H9 (cell line): ENCODE results near the gene ADM. TPM values are rescaled to one million over a fixed set of nuclear protein-coding genes. Genes with fewer than 3 reads are reported as not detected.

ENCODE experiments used
- DNase-seq: peaks from one replicate; pipeline ENCODE4 v3.0.0-alpha.2; 2017
- H2AFZ ChIP-seq: one replicate; pipeline ENCODE4 v1.6.1; 2013; ENCODE audit warnings: mild to moderate bottlenecking, low read length, control low read depth, moderate library complexity
- H2AK5ac ChIP-seq: 2 replicates; pipeline ENCODE4 v1.6.1; 2013; ENCODE audit warnings: low read length, control low read depth, mixed read lengths; ENCODE audit not compliant: insufficient read length
- H2BK120ac ChIP-seq: one replicate; pipeline ENCODE4 v1.6.1; 2013; ENCODE audit warnings: low read depth, mild to moderate bottlenecking, low read length, control low read depth, inconsistent platforms; ENCODE audit not compliant: poor library complexity, severe bottlenecking
- H2BK12ac ChIP-seq: 2 replicates; pipeline ENCODE4 v1.6.1; 2013; ENCODE audit warnings: low read length, control low read depth, mixed read lengths, low read depth; ENCODE audit not compliant: insufficient read length
- H2BK15ac ChIP-seq: 2 replicates; pipeline ENCODE4 v1.6.1; 2013; ENCODE audit warnings: low read depth, low read length, control low read depth
- H2BK20ac ChIP-seq: one replicate; pipeline ENCODE4 v1.6.1; 2013; ENCODE audit warnings: low read depth, mild to moderate bottlenecking, low read length, control low read depth, inconsistent platforms; ENCODE audit not compliant: poor library complexity, severe bottlenecking
- H2BK5ac ChIP-seq: 2 replicates; pipeline ENCODE4 v1.6.1; 2013; ENCODE audit warnings: low read length, control low read depth, mixed read lengths; ENCODE audit not compliant: insufficient read length
- H3K14ac ChIP-seq: 2 replicates; pipeline ENCODE4 v1.6.1; 2013; ENCODE audit warnings: low read length, control low read depth; ENCODE audit not compliant: insufficient read depth
- H3K18ac ChIP-seq: 2 replicates; pipeline ENCODE4 v1.6.1; 2013; ENCODE audit warnings: low read depth, mild to moderate bottlenecking, mixed read lengths, low read length, control low read depth; ENCODE audit not compliant: insufficient read length
- H3K23ac ChIP-seq: 2 replicates; pipeline ENCODE4 v1.6.1; 2013; ENCODE audit warnings: low read length, control low read depth, mixed read lengths, low read depth; ENCODE audit not compliant: insufficient read length
- H3K23me2 ChIP-seq: 2 replicates; pipeline ENCODE4 v1.6.1; 2013; ENCODE audit warnings: low read depth, mild to moderate bottlenecking, mixed read lengths, low read length, control low read depth; ENCODE audit not compliant: insufficient read length, poor library complexity, severe bottlenecking
- H3K27ac ChIP-seq: 2 replicates; pipeline ENCODE4 v1.5.1; 2013; ENCODE audit warnings: low read length, control low read depth, mixed read lengths, low read depth; ENCODE audit not compliant: insufficient read length
- H3K27me3 ChIP-seq: 2 replicates; pipeline ENCODE4 v1.6.1; 2013; ENCODE audit warnings: low read length, control low read depth, inconsistent platforms; ENCODE audit not compliant: insufficient read depth
- H3K4ac ChIP-seq: 2 replicates; pipeline ENCODE4 v1.6.1; 2013; ENCODE audit warnings: low read depth, mild to moderate bottlenecking, control low read depth, inconsistent platforms, low read length, moderate library complexity
- H3K4me1 ChIP-seq: 2 replicates; pipeline ENCODE4 v1.6.1; 2013; ENCODE audit warnings: low read length, control low read depth, inconsistent platforms; ENCODE audit not compliant: insufficient read depth
- H3K4me2 ChIP-seq: 2 replicates; pipeline ENCODE4 v1.6.1; 2013; ENCODE audit warnings: low read length, control low read depth, mixed read lengths; ENCODE audit not compliant: insufficient read length, insufficient read depth
- H3K56ac ChIP-seq: 2 replicates; pipeline ENCODE4 v1.6.1; 2013; ENCODE audit warnings: low read depth, mild to moderate bottlenecking, mixed read lengths, low read length, control low read depth; ENCODE audit not compliant: insufficient read length
- H3K79me1 ChIP-seq: 2 replicates; pipeline ENCODE4 v1.6.1; 2013; ENCODE audit warnings: low read depth, mild to moderate bottlenecking, moderate library complexity, low read length, control low read depth, inconsistent platforms; ENCODE audit not compliant: insufficient read depth, poor library complexity, severe bottlenecking
- H3K79me2 ChIP-seq: 2 replicates; pipeline ENCODE4 v1.6.1; 2013; ENCODE audit warnings: low read length, control low read depth, inconsistent platforms; ENCODE audit not compliant: insufficient read depth
- H3K9ac ChIP-seq: 2 replicates; pipeline ENCODE4 v1.6.1; 2013; ENCODE audit warnings: low read length, control low read depth, mixed read lengths; ENCODE audit not compliant: insufficient read length; ENCODE audit errors: extremely low read depth
- H3K9me3 ChIP-seq: one replicate; pipeline ENCODE4 v1.6.1; 2013; ENCODE audit warnings: low read depth, low read length, inconsistent platforms; ENCODE audit not compliant: control insufficient read depth
- H3T11ph ChIP-seq: one replicate; pipeline ENCODE4 v1.6.1; 2013; ENCODE audit warnings: mild to moderate bottlenecking, low read length, control low read depth, inconsistent platforms
- H4K20me1 ChIP-seq: one replicate; pipeline ENCODE4 v1.6.1; 2013; ENCODE audit not compliant: control insufficient read depth, insufficient read length, insufficient read depth
- H4K5ac ChIP-seq: 2 replicates; pipeline ENCODE4 v1.6.1; 2013; ENCODE audit warnings: low read depth, mild to moderate bottlenecking, mixed read lengths, low read length, control low read depth; ENCODE audit not compliant: insufficient read length
- H4K8ac ChIP-seq: replicated peaks from 2 replicates; pipeline ENCODE4 v1.6.1; 2013; ENCODE audit warnings: low read length, control low read depth, mixed read lengths, low read depth; ENCODE audit not compliant: insufficient read length
- H4K91ac ChIP-seq: 2 replicates; pipeline ENCODE4 v1.6.1; 2013; ENCODE audit warnings: low read depth, mild to moderate bottlenecking, moderate library complexity, mixed read lengths, low read length, control low read depth; ENCODE audit not compliant: insufficient read length
- H3K27ac Mint-ChIP-seq, 3 experiments: 2 replicates in 2 of 3; 3 replicates in 1 of 3; pipeline ENCODE4 v1.8.0; 2020 to 2021; ENCODE audit warnings: mixed read lengths in 3 of 3, mild to moderate bottlenecking in 1 of 3, moderate library complexity in 1 of 3
- H3K27me3 Mint-ChIP-seq: 2 replicates; pipeline ENCODE4 v1.8.0; 2021; ENCODE audit warnings: low read depth, mild to moderate bottlenecking, moderate library complexity, mixed read lengths
- H3K36me3 Mint-ChIP-seq, 3 experiments: 2 replicates in 2 of 3; 3 replicates in 1 of 3; pipeline ENCODE4 v1.8.0; 2020 to 2021; ENCODE audit warnings: low read depth in 3 of 3, mixed read lengths in 3 of 3; ENCODE audit not compliant: insufficient read depth in 1 of 3
- H3K4me1 Mint-ChIP-seq, 2 experiments: 2 replicates each; pipeline ENCODE4 v1.8.0; 2020; ENCODE audit warnings: mixed read lengths in 2 of 2
- H3K4me3 Mint-ChIP-seq, 2 experiments: 2 replicates in 1 of 2; 3 replicates in 1 of 2; pipeline ENCODE4 v1.8.0; 2020 to 2021; ENCODE audit warnings: mild to moderate bottlenecking in 2 of 2, mixed read lengths in 2 of 2, moderate library complexity in 1 of 2
- H3K9me3 Mint-ChIP-seq, 2 experiments: 2 replicates in 1 of 2; 3 replicates in 1 of 2; pipeline ENCODE4 v1.8.0; 2020; ENCODE audit warnings: mild to moderate bottlenecking in 2 of 2, mixed read lengths in 2 of 2, moderate library complexity in 1 of 2
- WGBS: extraction: QIAGEN DNeasy Blood & Tissue Kit; methylation state at CpG from one replicate; pipeline ENCODE4 v1.1.7; 2013; ENCODE audit warnings: missing lambda C conversion rate, low lambda C conversion rate, mixed read lengths; ENCODE audit not compliant: insufficient read length; ENCODE audit errors: extremely low coverage; 5-methylcytosine and 5-hydroxymethylcytosine counted together
- total RNA-seq: library from RNA; stranded (reverse); gene quantifications from 2 replicates; pipeline ENCODE4 v1.2.1, GENCODE V29; 2021
- TF ChIP-seq, protein P1 (sequence below): fragments of 200-600 bp; sonication (generic); conservative IDR thresholded peaks from 3 replicates; pipeline ENCODE4 v1.8.0; 2021; ENCODE audit warnings: antibody characterized with exemption, mild to moderate bottlenecking

ADM gene
- total RNA-seq, 1 experiment from 2014 or later: 99.1 TPM

DNA sequence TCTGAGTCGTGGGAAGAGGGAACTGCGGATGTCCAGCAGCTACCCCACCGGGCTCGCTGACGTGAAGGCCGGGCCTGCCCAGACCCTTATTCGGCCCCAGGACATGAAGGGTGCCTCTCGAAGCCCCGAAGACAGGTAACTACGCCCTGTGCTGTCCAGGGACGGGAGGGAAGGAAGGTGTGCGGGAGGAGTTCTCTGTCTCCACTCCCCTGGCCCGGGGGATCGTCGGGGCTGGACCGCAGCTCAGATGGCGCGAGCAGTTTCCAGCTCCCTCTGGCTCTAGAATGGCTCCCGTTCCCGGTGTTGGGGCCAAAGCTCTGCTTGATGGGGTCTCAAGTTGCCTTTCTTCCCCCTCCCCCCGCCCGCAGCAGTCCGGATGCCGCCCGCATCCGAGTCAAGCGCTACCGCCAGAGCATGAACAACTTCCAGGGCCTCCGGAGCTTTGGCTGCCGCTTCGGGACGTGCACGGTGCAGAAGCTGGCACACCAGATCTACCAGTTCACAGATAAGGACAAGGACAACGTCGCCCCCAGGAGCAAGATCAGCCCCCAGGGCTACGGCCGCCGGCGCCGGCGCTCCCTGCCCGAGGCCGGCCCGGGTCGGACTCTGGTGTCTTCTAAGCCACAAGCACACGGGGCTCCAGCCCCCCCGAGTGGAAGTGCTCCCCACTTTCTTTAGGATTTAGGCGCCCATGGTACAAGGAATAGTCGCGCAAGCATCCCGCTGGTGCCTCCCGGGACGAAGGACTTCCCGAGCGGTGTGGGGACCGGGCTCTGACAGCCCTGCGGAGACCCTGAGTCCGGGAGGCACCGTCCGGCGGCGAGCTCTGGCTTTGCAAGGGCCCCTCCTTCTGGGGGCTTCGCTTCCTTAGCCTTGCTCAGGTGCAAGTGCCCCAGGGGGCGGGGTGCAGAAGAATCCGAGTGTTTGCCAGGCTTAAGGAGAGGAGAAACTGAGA is 1.4 kb downstream of the ADM start:
- Histone ChIP-seq H3K9me3 (no peaks in the 10 kb centered on the region), H3K27me3 (no peaks in the 10 kb centered on the region; the same call in 1 of the 2 replicates), H3K23me2 (peaks cover 39% of the 10 kb centered on the region), H3K79me2 (peaks cover 7% of the 10 kb centered on the region; the same call in 1 of the 2 replicates), H3T11ph (no peak overlapping the region), H3K14ac (peak overlapping the region; percentile 61; the same call in 1 of the 2 replicates), H3K79me1 (no peaks in the 10 kb centered on the region), H2BK15ac (no peak overlapping the region), H2BK5ac (no peak overlapping the region), H3K18ac (no peak overlapping the region), H3K4me1 (peaks cover 8% of the 10 kb centered on the region), H2BK20ac (no peak overlapping the region), H3K56ac (no peak overlapping the region), H4K20me1 (no peaks in the 10 kb centered on the region), H4K8ac (no peak overlapping the region), H2BK12ac (no peak overlapping the region), H3K4ac (no peak overlapping the region), H3K4me2 (peak overlapping the region; percentile 75), H3K27ac (no peak overlapping the region), H4K5ac (no peak overlapping the region), H2AK5ac (no peak overlapping the region), H3K9ac (peak overlapping the region; percentile 69), H4K91ac (no peak overlapping the region), H2BK120ac (no peak overlapping the region), H3K23ac (no peak overlapping the region), H2AFZ (no peak overlapping the region)
- TF ChIP-seq, protein P1, sequence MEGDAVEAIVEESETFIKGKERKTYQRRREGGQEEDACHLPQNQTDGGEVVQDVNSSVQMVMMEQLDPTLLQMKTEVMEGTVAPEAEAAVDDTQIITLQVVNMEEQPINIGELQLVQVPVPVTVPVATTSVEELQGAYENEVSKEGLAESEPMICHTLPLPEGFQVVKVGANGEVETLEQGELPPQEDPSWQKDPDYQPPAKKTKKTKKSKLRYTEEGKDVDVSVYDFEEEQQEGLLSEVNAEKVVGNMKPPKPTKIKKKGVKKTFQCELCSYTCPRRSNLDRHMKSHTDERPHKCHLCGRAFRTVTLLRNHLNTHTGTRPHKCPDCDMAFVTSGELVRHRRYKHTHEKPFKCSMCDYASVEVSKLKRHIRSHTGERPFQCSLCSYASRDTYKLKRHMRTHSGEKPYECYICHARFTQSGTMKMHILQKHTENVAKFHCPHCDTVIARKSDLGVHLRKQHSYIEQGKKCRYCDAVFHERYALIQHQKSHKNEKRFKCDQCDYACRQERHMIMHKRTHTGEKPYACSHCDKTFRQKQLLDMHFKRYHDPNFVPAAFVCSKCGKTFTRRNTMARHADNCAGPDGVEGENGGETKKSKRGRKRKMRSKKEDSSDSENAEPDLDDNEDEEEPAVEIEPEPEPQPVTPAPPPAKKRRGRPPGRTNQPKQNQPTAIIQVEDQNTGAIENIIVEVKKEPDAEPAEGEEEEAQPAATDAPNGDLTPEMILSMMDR: no peak
- Mint-ChIP-seq H3K4me3 (peak overlapping the region; percentile 84 to 93), H3K27ac (peak overlapping the region in 1 of 3 experiments; percentile 95; a peak in 5 of 7 replicates), H3K27me3 (peaks cover 34% of the 10 kb centered on the region), H3K4me1 (peaks cover 49 to 56% of the 10 kb centered on the region in 2 experiments), H3K9me3 (no peaks in the 10 kb centered on the region; a peak in 1 of 5 replicates), H3K36me3 (peaks cover 7 to 24% (median 21%) of the 10 kb centered on the region in 3 experiments; a peak in 6 of 7 replicates)
- DNase-seq: peak; percentile 61
- WGBS: no CpG with 5 or more reads among the region's 65 CpGs
